K562 (cell line): ENCODE results near the gene WDR1. TPM values are rescaled to one million over a fixed set of nuclear protein-coding genes. Genes with fewer than 3 reads are reported as not detected.

Experiments
- ATAC-seq: fragments of 200-7000 bp; cut with Tn5 transposase; 3 replicates; pipeline ENCODE4 v1.9.1; 2020; ENCODE audit warnings: moderate library complexity
- BruUV-seq: library from RNA; stranded (reverse); fragments of 400-500 nt; replicated peaks from 2 replicates; lab custom pipeline; 2021; lab: Mats Ljungman, UMichigan
- CTCF ChIA-PET: fragments of 300-600 bp; formaldehyde crosslinking; extraction: SDS; loops from one replicate; lab custom pipeline; 2021; ENCODE audit warnings: low intra/inter-chr PET ratio; lab: Yijun Ruan, JAX
- POLR2A ChIA-PET: fragments of 300-600, 350-650 bp; sonication (Branson Sonifier 250); formaldehyde crosslinking; extraction: SDS; loops from one replicate; lab custom pipeline; 2021; ENCODE audit warnings: antibody characterized with exemption, inconsistent platforms; lab: Yijun Ruan, JAX
- DNase-seq, 4 experiments: peaks; one replicate each; pipeline versions ENCODE4 v3.0.0 to v3.0.0-alpha.2; 2011 to 2018; ENCODE audit warnings: low spot score in 3 of 4, mixed read lengths in 3 of 4; ENCODE audit errors: extremely low read depth in 1 of 4
- FAIRE-seq: peaks from 2 replicates; lab custom pipeline; 2011; peaks lifted over from hg19 to GRCh38; lab: Jason Lieb, UNC
- H2AFZ ChIP-seq: 2 replicates; pipeline ENCODE4 v1.6.0; 2011; ENCODE audit warnings: low read depth, low read length, control low read depth, inconsistent platforms
- H3K27ac ChIP-seq: fragments of 200-600 bp; 3 replicates; pipeline ENCODE4 v1.8.0; 2011; ENCODE audit warnings: low read depth, mild to moderate bottlenecking, control low read depth, inconsistent platforms, low read length, moderate library complexity, mixed read lengths; ENCODE audit errors: extremely low read depth
- H3K27me3 ChIP-seq, 2 experiments: fragments of 300-600 bp in 1 of 2; 2 replicates in 1 of 2; 3 replicates in 1 of 2; pipeline versions ENCODE4 v1.6.0 to v1.8.0; 2011; ENCODE audit warnings: inconsistent platforms in 2 of 2, low read length in 2 of 2, mild to moderate bottlenecking in 1 of 2, mixed read lengths in 1 of 2, moderate library complexity in 1 of 2; ENCODE audit not compliant: control insufficient read depth in 2 of 2, insufficient read depth in 2 of 2
- H3K36me3 ChIP-seq: fragments of 300-600 bp; 3 replicates; pipeline ENCODE4 v1.8.0; 2011; ENCODE audit warnings: mild to moderate bottlenecking, low read length, inconsistent platforms; ENCODE audit not compliant: control insufficient read depth, insufficient read depth
- H3K4me1 ChIP-seq, 2 experiments: fragments of 200-600 bp in 1 of 2; replicated peaks in 1 of 2; 2 replicates in 1 of 2; 3 replicates in 1 of 2; pipeline versions ENCODE4 v1.5.1 to v1.8.0; 2011; ENCODE audit warnings: inconsistent platforms in 2 of 2, low read length in 2 of 2, mild to moderate bottlenecking in 1 of 2, mixed read lengths in 1 of 2, moderate library complexity in 1 of 2; ENCODE audit not compliant: control insufficient read depth in 2 of 2, insufficient read depth in 2 of 2
- H3K4me2 ChIP-seq: 2 replicates; pipeline ENCODE4 v1.6.1; 2011; ENCODE audit warnings: low read length, control low read depth, inconsistent platforms, mixed read lengths; ENCODE audit not compliant: insufficient read depth
- H3K4me3 ChIP-seq: fragments of 200-600 bp; sonication (generic), shearing (Covaris generic); 2 replicates; pipeline ENCODE4 v1.5.1; 2016; ENCODE audit warnings: control low read depth, inconsistent platforms
- H3K79me2 ChIP-seq: fragments of 200-600 bp; 3 replicates; pipeline ENCODE4 v1.8.0; 2011; ENCODE audit warnings: low read length, inconsistent platforms; ENCODE audit not compliant: control insufficient read depth, insufficient read depth
- H3K9ac ChIP-seq, 2 experiments: 2 replicates each; pipeline versions ENCODE4 v1.6.0 to v1.6.1; 2011; ENCODE audit warnings: low read depth in 2 of 2, low read length in 2 of 2, control low read depth in 1 of 2, inconsistent platforms in 1 of 2, mild to moderate bottlenecking in 1 of 2, mixed read lengths in 1 of 2; ENCODE audit not compliant: insufficient read depth in 1 of 2
- H3K9me1 ChIP-seq: one replicate; pipeline ENCODE4 v1.6.0; 2011; ENCODE audit warnings: inconsistent platforms, mild to moderate bottlenecking, low read length, moderate library complexity; ENCODE audit not compliant: control insufficient read depth, insufficient read depth
- H3K9me3 ChIP-seq: replicated peaks from 2 replicates; pipeline ENCODE4 v1.5.1; 2011; ENCODE audit warnings: low read depth, low read length, inconsistent platforms; ENCODE audit not compliant: control insufficient read depth, insufficient read depth
- H4K20me1 ChIP-seq: replicated peaks from 2 replicates; pipeline ENCODE4 v1.6.1; 2011; ENCODE audit warnings: low read length, inconsistent platforms, mixed read lengths; ENCODE audit not compliant: control insufficient read depth, insufficient read depth
- DNMT1 ChIP-seq: fragments of 450-650 bp; IDR thresholded peaks from 2 replicates; pipeline ENCODE4 v1.6.1; 2016; ENCODE audit warnings: antibody characterized with exemption, mild to moderate bottlenecking
- HDAC1 ChIP-seq, 2 experiments: fragments of 450-650 bp; IDR thresholded peaks; 2 replicates each; pipeline ENCODE4 v1.6.1; 2016 to 2017; ENCODE audit warnings: inconsistent platforms in 1 of 2, mild to moderate bottlenecking in 1 of 2, moderate library complexity in 1 of 2
- HDAC3 ChIP-seq: fragments of 450-650 bp; IDR thresholded peaks from 2 replicates; pipeline ENCODE4 v1.6.1; 2018; ENCODE audit warnings: borderline replicate concordance, mild to moderate bottlenecking, moderate library complexity; ENCODE audit not compliant: partially characterized antibody
- MBD2 ChIP-seq: sonication (generic); IDR thresholded peaks from 2 replicates; pipeline ENCODE4 v1.6.1; 2016; ENCODE audit warnings: low read depth, borderline replicate concordance
- MXI1 ChIP-seq: IDR thresholded peaks from 2 replicates; pipeline ENCODE4 v1.6.1; 2011; ENCODE audit warnings: low read depth, mild to moderate bottlenecking, improper control_type of control experiment, low read length
- STAT5B ChIP-seq: fragments of 250-450 bp; sonication (Bioruptor Pico); IDR thresholded peaks from 2 replicates; pipeline ENCODE4 v1.8.0; 2021; ENCODE audit warnings: mild to moderate bottlenecking, inconsistent platforms
- ZC3H4 ChIP-seq: sonication (generic); formaldehyde crosslinking; IDR thresholded peaks from 2 replicates; pipeline ENCODE4 v1.9.0; 2021; ENCODE audit warnings: missing genetic modification reagents, borderline replicate concordance
- ZNF174 ChIP-seq: fragments of 250-450 bp; sonication (Bioruptor Pico); IDR thresholded peaks from 2 replicates; pipeline ENCODE4 v1.4.0; 2020; ENCODE audit warnings: mild to moderate bottlenecking
- ZNF518B ChIP-seq: fragments of 250-450 bp; sonication (Bioruptor Pico); IDR thresholded peaks from 2 replicates; pipeline ENCODE4 v1.5.0; 2021; ENCODE audit warnings: mild to moderate bottlenecking, moderate library complexity
- ZSCAN29 ChIP-seq: fragments of 450-650 bp; IDR thresholded peaks from 2 replicates; pipeline ENCODE4 v1.6.1; 2017
- WGBS: fragments of 100-300 bp; shearing (Covaris generic); methylation state at CpG from one replicate; pipeline ENCODE4 v1.1.6; 2016; ENCODE audit warnings: low coverage, mixed read lengths; ENCODE audit not compliant: insufficient coverage; ENCODE audit errors: missing lambda C conversion rate; 5-methylcytosine and 5-hydroxymethylcytosine counted together
- in situ Hi-C: fragments of 300-500 bp; cut with MboI; formaldehyde crosslinking; loops from 4 replicates; pipeline ENCODE4 v1.15.0; 2018; ENCODE audit warnings: inconsistent platforms, mixed read lengths
- intact Hi-C: fragments of 100-400 bp; cut with micrococcal nuclease; formaldehyde crosslinking; loops from 2 replicates; pipeline ENCODE4 v1.14.2; 2022
- polyA plus RNA-seq, 8 experiments: library from polyadenylated mRNA; depleted of rRNA in 4 of 8; stranded (reverse) in 5 of 8; unstranded in 3 of 8; fragments of >200 nt; fragmentation: Nextera tagmentation in 2 of 8; fragmentation: Illumina TruSeq in 1 of 8; extraction: Ambion mirVana in 2 of 8; extraction: Trizol in 1 of 8; gene quantifications; 2 replicates each; pipeline versions ENCODE4 v1.2.1 to v1.2.3, GENCODE V29; 2011 to 2014; ENCODE audit warnings: inconsistent platforms in 1 of 8, missing spikeins in 1 of 8
- total RNA-seq, 7 experiments: library from RNA; depleted of rRNA in 6 of 7; stranded (reverse); fragments of >200 nt in 6 of 7; fragmentation: Illumina TruSeq in 2 of 7; extraction: Trizol in 2 of 7; gene quantifications; 2 replicates each; pipeline versions ENCODE4 v1.2.1 to v1.2.3, GENCODE V29; 2011 to 2021; ENCODE audit warnings: low replicate concordance in 1 of 7

Gene WDR1
- total and polyA plus RNA-seq, 9 of the 15 experiments (the other 6 are each of a cell fraction or from before 2014, with no cell fraction given): 16.1 to 213 (median 125) TPM

GRCh38 chr4:10090467-10091250, 25.9 kb downstream of the WDR1 start:
- intact Hi-C loops: no loop called here
- H3K4me3 ChIP-seq: no peak overlapping the region
- FAIRE-seq (no peak), DNase-seq (no peak)
- H3K4me1 ChIP-seq: peaks cover 0 to 11% of the 10 kb centered on the region in 2 experiments; a peak in 1 of 5 replicates
- H3K27ac ChIP-seq: no peak overlapping the region; the same call in 2 of the 3 replicates
- BruUV-seq: no TSS peak
- no peaks in the 10 kb centered on the region for H3K9me1 ChIP-seq
- POLR2A ChIA-PET: interaction anchor here (1.0 to 2.2 kb wide), 2 partner anchors 12 to 26 kb away, joined by 4 to 14 read pairs; partner anchors contain the start of gene WDR1
- in situ Hi-C loops: no loop called here
- no peak for TF ChIP-seq ZSCAN29
- TF ChIP-seq ZNF518B (CRISPR knock-in tag): no peak
- TF ChIP-seq STAT5B (CRISPR knock-in tag): no peak
- TF ChIP-seq ZC3H4 (CRISPR knock-in tag): no peak
- no peak for TF ChIP-seq MXI1
- TF ChIP-seq MBD2: no peak
- TF ChIP-seq HDAC3: no peak
- TF ChIP-seq ZNF174 (CRISPR knock-in tag): no peak
- TF ChIP-seq HDAC1 (IDR thresholded peaks at IDR 0.05): no peak
- no peak for TF ChIP-seq DNMT1
- TF ChIP-seq, all 486 proteins: peak for 0
- H3K4me2 ChIP-seq: no peak overlapping the region
- H3K79me2 ChIP-seq: peaks cover 28% of the 10 kb centered on the region
- no peak overlapping the region for H2AFZ ChIP-seq
- ATAC-seq: no peak
- H3K9ac ChIP-seq: no peak overlapping the region
- peaks cover 100% of the 10 kb centered on the region for H3K36me3 ChIP-seq
- H3K27me3 ChIP-seq: no peaks in the 10 kb centered on the region
- peaks cover 11% of the 10 kb centered on the region for H4K20me1 ChIP-seq
- CTCF ChIA-PET: no interaction called here
- H3K9me3 ChIP-seq: no peaks in the 10 kb centered on the region
- 89% methylated on average over 21 of the region's 21 CpGs for WGBS
